Measurements from ENCODE around the gene PGAP3.

DNA sequence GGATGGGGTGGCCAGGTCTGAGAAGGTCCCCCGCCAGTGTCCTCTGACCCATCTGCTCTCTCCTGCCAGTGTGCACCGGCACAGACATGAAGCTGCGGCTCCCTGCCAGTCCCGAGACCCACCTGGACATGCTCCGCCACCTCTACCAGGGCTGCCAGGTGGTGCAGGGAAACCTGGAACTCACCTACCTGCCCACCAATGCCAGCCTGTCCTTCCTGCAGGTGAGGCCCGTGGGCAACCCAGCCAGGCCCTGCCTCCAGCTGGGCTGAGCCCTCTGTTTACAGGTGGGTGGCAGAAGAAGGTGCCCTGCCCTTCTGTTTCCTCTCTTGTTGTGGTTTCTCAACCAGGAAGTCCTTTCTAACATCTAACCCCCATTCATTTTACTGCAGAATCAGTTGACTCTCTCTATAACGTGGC, 19.1 kb upstream of the PGAP3 start:
- TF ChIP-seq, protein P1, sequence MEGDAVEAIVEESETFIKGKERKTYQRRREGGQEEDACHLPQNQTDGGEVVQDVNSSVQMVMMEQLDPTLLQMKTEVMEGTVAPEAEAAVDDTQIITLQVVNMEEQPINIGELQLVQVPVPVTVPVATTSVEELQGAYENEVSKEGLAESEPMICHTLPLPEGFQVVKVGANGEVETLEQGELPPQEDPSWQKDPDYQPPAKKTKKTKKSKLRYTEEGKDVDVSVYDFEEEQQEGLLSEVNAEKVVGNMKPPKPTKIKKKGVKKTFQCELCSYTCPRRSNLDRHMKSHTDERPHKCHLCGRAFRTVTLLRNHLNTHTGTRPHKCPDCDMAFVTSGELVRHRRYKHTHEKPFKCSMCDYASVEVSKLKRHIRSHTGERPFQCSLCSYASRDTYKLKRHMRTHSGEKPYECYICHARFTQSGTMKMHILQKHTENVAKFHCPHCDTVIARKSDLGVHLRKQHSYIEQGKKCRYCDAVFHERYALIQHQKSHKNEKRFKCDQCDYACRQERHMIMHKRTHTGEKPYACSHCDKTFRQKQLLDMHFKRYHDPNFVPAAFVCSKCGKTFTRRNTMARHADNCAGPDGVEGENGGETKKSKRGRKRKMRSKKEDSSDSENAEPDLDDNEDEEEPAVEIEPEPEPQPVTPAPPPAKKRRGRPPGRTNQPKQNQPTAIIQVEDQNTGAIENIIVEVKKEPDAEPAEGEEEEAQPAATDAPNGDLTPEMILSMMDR (IDR thresholded peaks at IDR 0.05; ENCODE audit: low read depth, low read length), result no peak
- TF ChIP-seq POLR2A (IDR thresholded peaks at IDR 0.05; ENCODE audit: extremely low read depth, insufficient read length), result no peak
- no peak for TF ChIP-seq MAX (IDR thresholded peaks at IDR 0.05; ENCODE audit: low read depth, low read length)
- TF ChIP-seq MYC (IDR thresholded peaks at IDR 0.05; ENCODE audit: low read depth, low read length), result no peak
